HFFc6 (cell line): ENCODE data around the gene TMPRSS9. TPM values are rescaled to one million over a fixed set of nuclear protein-coding genes. Genes with fewer than 3 reads are reported as not detected.
"Not testable (repeated sequence)": the region's sequence is repeated elsewhere in the genome, so short reads cannot be mapped to it uniquely, and the experiment has no call there.

Experiments
- DNase-seq: peaks from one replicate; pipeline ENCODE4 v3.0.0-alpha.2; 2018
- H3K27ac Mint-ChIP-seq: 2 replicates; pipeline ENCODE4 v1.8.0; 2020; ENCODE audit warnings: mild to moderate bottlenecking, mixed read lengths
- H3K27me3 Mint-ChIP-seq: 2 replicates; pipeline ENCODE4 v1.8.0; 2021; ENCODE audit warnings: mild to moderate bottlenecking, moderate library complexity, mixed read lengths; ENCODE audit not compliant: insufficient read depth
- H3K36me3 Mint-ChIP-seq: 2 replicates; pipeline ENCODE4 v1.8.0; 2021; ENCODE audit warnings: low read depth, mixed read lengths
- H3K4me1 Mint-ChIP-seq: 2 replicates; pipeline ENCODE4 v1.8.0; 2020; ENCODE audit warnings: low read depth, mixed read lengths
- H3K4me3 Mint-ChIP-seq: 2 replicates; pipeline ENCODE4 v1.8.0; 2020; ENCODE audit warnings: mild to moderate bottlenecking, moderate library complexity, mixed read lengths
- H3K9me3 Mint-ChIP-seq: 2 replicates; pipeline ENCODE4 v1.8.0; 2020; ENCODE audit warnings: mild to moderate bottlenecking, mixed read lengths
- CTCF ChIP-seq: fragments of 200-600 bp; sonication (generic); IDR thresholded peaks from 2 replicates; pipeline ENCODE4 v1.5.0; 2021; ENCODE audit warnings: antibody characterized with exemption, mild to moderate bottlenecking
- total RNA-seq, 6 experiments: library from RNA; stranded (reverse); fragmentation: NEBNext Ultra II Directional; extraction: Animal tissue kit (Norgen Biotek cat#: 25700); gene quantifications; 2 replicates in 1 of 6; 3 replicates in 5 of 6; pipeline ENCODE4 v1.2.3, GENCODE V29; 2021

Gene TMPRSS9
- total RNA-seq, 6 experiments from 2014 or later, result not detected

GRCh38 chr19:2394054-2394441, 34.0 kb downstream of the TMPRSS9 start:
- no peak for TF ChIP-seq CTCF

GRCh38 chr19:2394442-2395292, 34.6 kb downstream of the TMPRSS9 start:
- no peak for TF ChIP-seq CTCF
- no peak for DNase-seq
- peaks cover 8% of the 10 kb centered on the region; the same call in 1 of the 2 replicates for H3K9me3 Mint-ChIP-seq
- H3K27ac Mint-ChIP-seq, result no peak overlapping the region
- H3K4me1 Mint-ChIP-seq, result peaks cover 5% of the 10 kb centered on the region; the same call in 1 of the 2 replicates
- H3K27me3 Mint-ChIP-seq, result peaks cover 8% of the 10 kb centered on the region
- H3K36me3 Mint-ChIP-seq, result no peaks in the 10 kb centered on the region; the same call in 1 of the 2 replicates
- H3K4me3 Mint-ChIP-seq, result no peak overlapping the region

More at GRCh38 chr19:2394054-2394441, 34.0 kb downstream of the TMPRSS9 start:
- Mint-ChIP-seq H3K9me3 (peaks cover 8% of the 10 kb centered on the region; the same call in 1 of the 2 replicates), H3K36me3 (no peaks in the 10 kb centered on the region; the same call in 1 of the 2 replicates), H3K27ac (no peak overlapping the region), H3K4me3 (no peak overlapping the region), H3K4me1 (peaks cover 5% of the 10 kb centered on the region; the same call in 1 of the 2 replicates), H3K27me3 (peaks cover 8% of the 10 kb centered on the region)
- DNase-seq, result no peak

- H3K9me3 Mint-ChIP-seq, result not testable (repeated sequence)
Measured at GRCh38 chr19:2395293-2395829, 35.3 kb downstream of the TMPRSS9 start.

GRCh38 chr19:2397173-2397572, 37.1 kb downstream of the TMPRSS9 start:
- not testable (repeated sequence) for H3K9me3 Mint-ChIP-seq, H3K27ac Mint-ChIP-seq, H3K4me1 Mint-ChIP-seq, H3K36me3 Mint-ChIP-seq, H3K4me3 Mint-ChIP-seq, DNase-seq
- peaks cover 10% of the 10 kb centered on the region; the same call in 1 of the 2 replicates for H3K27me3 Mint-ChIP-seq

More at GRCh38 chr19:2395293-2395829, 35.3 kb downstream of the TMPRSS9 start:
- H3K27ac Mint-ChIP-seq, H3K4me3 Mint-ChIP-seq, DNase-seq, H3K27me3 Mint-ChIP-seq, H3K4me1 Mint-ChIP-seq, H3K36me3 Mint-ChIP-seq: not testable (repeated sequence)

- peaks cover 7% of the 10 kb centered on the region for H3K27me3 Mint-ChIP-seq
- DNase-seq, result no peak
- H3K27ac Mint-ChIP-seq, result no peak overlapping the region
- no peak overlapping the region for H3K4me3 Mint-ChIP-seq
- TF ChIP-seq CTCF, result no peak
- no peaks in the 10 kb centered on the region for H3K36me3 Mint-ChIP-seq
- no peaks in the 10 kb centered on the region for H3K4me1 Mint-ChIP-seq
- peaks cover 6% of the 10 kb centered on the region for H3K9me3 Mint-ChIP-seq
Measured at GRCh38 chr19:2398735-2399305, 38.8 kb downstream of the TMPRSS9 start.

- no peak for DNase-seq
- Mint-ChIP-seq H3K4me1 (no peaks in the 10 kb centered on the region), H3K4me3 (no peak overlapping the region), H3K36me3 (0 out of 2 replicates have a peak, but pooled peaks cover 4% of the 10 kb centered on the region), H3K9me3 (peaks cover 14% of the 10 kb centered on the region), H3K27me3 (peaks cover 9% of the 10 kb centered on the region), H3K27ac (no peak overlapping the region)
- no peak for TF ChIP-seq CTCF
Measured at GRCh38 chr19:2399582-2399981, 39.5 kb downstream of the TMPRSS9 start.
